Activated CD4-positive, alpha-beta T cell treated with anti-CD3 and anti-CD28 coated beads for 36 hours (primary cell): ENCODE results near the gene TRAPPC2L. TPM values are rescaled to one million over a fixed set of nuclear protein-coding genes. Genes with fewer than 3 reads are reported as not detected.
"Not testable (repeated sequence)": the region's sequence is repeated elsewhere in the genome, so short reads cannot be mapped to it uniquely, and the experiment has no call there.

ENCODE experiments used
- ATAC-seq: fragments of 200-7000 bp; cut with Tn5 transposase; one replicate; pipeline ENCODE4 v1.10.0; 2021; ENCODE audit warnings: mild to moderate bottlenecking, moderate library complexity
- CTCF ChIA-PET: fragments of 350-600 bp; sonication (Branson Sonifier 250); formaldehyde crosslinking; loops from one replicate; lab custom pipeline; 2021; ENCODE audit warnings: antibody characterized with exemption; lab: Charles Lee
- POLR2A ChIA-PET: fragments of 350-600 bp; sonication (Branson Sonifier 250); formaldehyde crosslinking; loops from one replicate; lab custom pipeline; 2021; ENCODE audit warnings: antibody characterized with exemption, inconsistent platforms; lab: Charles Lee
- DNase-seq: peaks from one replicate; pipeline ENCODE4 v3.0.0-alpha.2; 2020
- H3K27ac Mint-ChIP-seq: one replicate; pipeline ENCODE4 v1.8.0; 2021; ENCODE audit warnings: mixed read lengths
- H3K27me3 Mint-ChIP-seq: one replicate; pipeline ENCODE4 v1.8.0; 2021; ENCODE audit warnings: mixed read lengths
- H3K36me3 Mint-ChIP-seq: one replicate; pipeline ENCODE4 v1.8.0; 2021; ENCODE audit warnings: low read depth, mixed read lengths
- H3K4me1 Mint-ChIP-seq: one replicate; pipeline ENCODE4 v1.8.0; 2021; ENCODE audit warnings: mixed read lengths
- H3K4me3 Mint-ChIP-seq: one replicate; pipeline ENCODE4 v1.8.0; 2021; ENCODE audit warnings: mild to moderate bottlenecking, moderate library complexity, mixed read lengths
- H3K9me3 Mint-ChIP-seq: one replicate; pipeline ENCODE4 v1.8.0; 2021; ENCODE audit warnings: low read depth, mixed read lengths
- intact Hi-C, 2 experiments: fragments of 100-400 bp; cut with DNase I in 1 of 2; cut with micrococcal nuclease in 1 of 2; formaldehyde crosslinking; loops; one replicate each; pipeline versions ENCODE4 v1.14.2 to v1.15.1; 2022 to 2024; cut with DNase I, micrococcal nuclease
- total RNA-seq, 2 experiments: library from RNA; stranded (reverse); gene quantifications; one replicate each; pipeline ENCODE4 v1.2.3, GENCODE V29; 2021

TRAPPC2L gene
- total RNA-seq, 2 experiments from 2014 or later = 43.3 to 50.7 TPM

GRCh38 chr16:88818575-88818874 lies 38.4 kb upstream of the TRAPPC2L start:
- H3K27me3 Mint-ChIP-seq = no peaks in the 10 kb centered on the region
- no peak for ATAC-seq

GRCh38 chr16:88819126-88819525 lies 37.8 kb upstream of the TRAPPC2L start:
- Mint-ChIP-seq H3K4me1 (no peaks in the 10 kb centered on the region), H3K36me3 (no peaks in the 10 kb centered on the region), H3K27me3 (no peaks in the 10 kb centered on the region), H3K9me3 (no peaks in the 10 kb centered on the region), H3K27ac (no peak overlapping the region), H3K4me3 (no peak overlapping the region)
- intact Hi-C loops = loop anchor here in 1 of 2 experiments (5.0 kb wide), 1 partner anchor 398 kb away; the partner anchor contains the start of gene ZNF778
- no peak for ATAC-seq
- no peak for DNase-seq
- POLR2A ChIA-PET = no interaction called here
- CTCF ChIA-PET = no interaction called here

More at GRCh38 chr16:88818575-88818874, 38.4 kb upstream of the TRAPPC2L start:
- POLR2A ChIA-PET = no interaction called here
- CTCF ChIA-PET = interaction anchor here (0.8 kb wide), 1 partner anchor 28 kb away, joined by 3 read pairs; no protein-coding TSS in a partner anchor
- H3K36me3 Mint-ChIP-seq = no peaks in the 10 kb centered on the region
- no peak for DNase-seq
- H3K4me3 Mint-ChIP-seq = no peak overlapping the region
- H3K27ac Mint-ChIP-seq = no peak overlapping the region
- H3K4me1 Mint-ChIP-seq = peaks cover 2% of the 10 kb centered on the region
- intact Hi-C loops = loop anchor here in 1 of 2 experiments (5.0 kb wide), 1 partner anchor 399 kb away; the partner anchor contains the start of gene ZNF778
- no peaks in the 10 kb centered on the region for H3K9me3 Mint-ChIP-seq

- Mint-ChIP-seq H3K27me3 (no peaks in the 10 kb centered on the region), H3K4me1 (no peaks in the 10 kb centered on the region), H3K4me3 (no peak overlapping the region), H3K27ac (no peak overlapping the region), H3K36me3 (no peaks in the 10 kb centered on the region), H3K9me3 (no peaks in the 10 kb centered on the region)
- DNase-seq = no peak
- CTCF ChIA-PET = interaction anchor here (1.0 kb wide), 1 partner anchor 394 kb away, joined by 3 read pairs; no protein-coding TSS in a partner anchor
- intact Hi-C loops = no loop called here
- POLR2A ChIA-PET = no interaction called here
- ATAC-seq = no peak
These were observed 36.4 kb upstream of the TRAPPC2L start for GRCh38 chr16:88820385-88821025.

- ChIA-PET POLR2A (no interaction called here), CTCF (no interaction called here)
- no peaks in the 10 kb centered on the region for H3K27me3 Mint-ChIP-seq
- DNase-seq (no peak), ATAC-seq (no peak)
- H3K9me3 Mint-ChIP-seq = no peaks in the 10 kb centered on the region
- no peak overlapping the region for H3K27ac Mint-ChIP-seq
- H3K4me1 Mint-ChIP-seq = no peaks in the 10 kb centered on the region
- no peak overlapping the region for H3K4me3 Mint-ChIP-seq
- H3K36me3 Mint-ChIP-seq = no peaks in the 10 kb centered on the region
- intact Hi-C loops = no loop called here
These were observed 35.6 kb upstream of the TRAPPC2L start for GRCh38 chr16:88821168-88821850.

- ChIA-PET POLR2A (no interaction called here), CTCF (interaction anchor here (0.7 kb wide), 1 partner anchor 36 kb away, joined by 5 read pairs; no protein-coding TSS in a partner anchor)
- Mint-ChIP-seq H3K36me3 (no peaks in the 10 kb centered on the region), H3K4me3 (no peak overlapping the region), H3K4me1 (no peaks in the 10 kb centered on the region), H3K27ac (no peak overlapping the region), H3K9me3 (no peaks in the 10 kb centered on the region), H3K27me3 (no peaks in the 10 kb centered on the region)
- DNase-seq = no peak
- no peak for ATAC-seq
- intact Hi-C loops = no loop called here
These were observed 34.5 kb upstream of the TRAPPC2L start for GRCh38 chr16:88822281-88823040.

GRCh38 chr16:88823646-88824045 lies 33.3 kb upstream of the TRAPPC2L start:
- H3K4me1 Mint-ChIP-seq, H3K27ac Mint-ChIP-seq, POLR2A ChIA-PET, H3K27me3 Mint-ChIP-seq, CTCF ChIA-PET, DNase-seq, H3K4me3 Mint-ChIP-seq, H3K9me3 Mint-ChIP-seq, ATAC-seq, H3K36me3 Mint-ChIP-seq, intact Hi-C loops: not testable (repeated sequence)

- no peak overlapping the region for H3K4me3 Mint-ChIP-seq
- H3K27me3 Mint-ChIP-seq = no peaks in the 10 kb centered on the region
- no peaks in the 10 kb centered on the region for H3K36me3 Mint-ChIP-seq
- POLR2A ChIA-PET = no interaction called here
- intact Hi-C loops = no loop called here
- H3K27ac Mint-ChIP-seq = no peak overlapping the region
- H3K9me3 Mint-ChIP-seq = no peaks in the 10 kb centered on the region
- CTCF ChIA-PET = no interaction called here
- no peaks in the 10 kb centered on the region for H3K4me1 Mint-ChIP-seq
- DNase-seq (no peak), ATAC-seq (no peak)
These were observed 32.5 kb upstream of the TRAPPC2L start for GRCh38 chr16:88824256-88825077.

GRCh38 chr16:88825146-88825545 lies 31.8 kb upstream of the TRAPPC2L start:
- CTCF ChIA-PET = no interaction called here
- no peak for DNase-seq
- Mint-ChIP-seq H3K4me1 (no peaks in the 10 kb centered on the region), H3K9me3 (no peaks in the 10 kb centered on the region), H3K4me3 (no peak overlapping the region), H3K27me3 (no peaks in the 10 kb centered on the region), H3K36me3 (no peaks in the 10 kb centered on the region), H3K27ac (no peak overlapping the region)
- no peak for ATAC-seq
- intact Hi-C loops = no loop called here
- POLR2A ChIA-PET = no interaction called here

- H3K9me3 Mint-ChIP-seq = no peaks in the 10 kb centered on the region
- H3K4me3 Mint-ChIP-seq = no peak overlapping the region
- no peak for ATAC-seq
- no peaks in the 10 kb centered on the region for H3K27me3 Mint-ChIP-seq
- no peak overlapping the region for H3K27ac Mint-ChIP-seq
- no peaks in the 10 kb centered on the region for H3K4me1 Mint-ChIP-seq
- ChIA-PET POLR2A (no interaction called here), CTCF (interaction anchor here (1.1 kb wide), 1 partner anchor 28 kb away, joined by 3 read pairs; no protein-coding TSS in a partner anchor)
- intact Hi-C loops = no loop called here
- H3K36me3 Mint-ChIP-seq = no peaks in the 10 kb centered on the region
- DNase-seq = no peak
These were observed 30.7 kb upstream of the TRAPPC2L start for GRCh38 chr16:88826070-88826840.

GRCh38 chr16:88827727-88828126 lies 29.2 kb upstream of the TRAPPC2L start:
- no peak for ATAC-seq
- Mint-ChIP-seq H3K36me3 (no peaks in the 10 kb centered on the region), H3K4me1 (no peaks in the 10 kb centered on the region)

More at GRCh38 chr16:88827727-88828126, 29.2 kb upstream of the TRAPPC2L start:
- no peaks in the 10 kb centered on the region for H3K27me3 Mint-ChIP-seq
- POLR2A ChIA-PET = no interaction called here
- intact Hi-C loops = no loop called here
- no peak overlapping the region for H3K4me3 Mint-ChIP-seq
- no peak overlapping the region for H3K27ac Mint-ChIP-seq
- H3K9me3 Mint-ChIP-seq = no peaks in the 10 kb centered on the region
- no peak for DNase-seq
- CTCF ChIA-PET = no interaction called here
